Spleen (tissue), 7 donors: ENCODE results near the gene WDFY4.

Experiments
- CTCF ChIP-seq, 11 experiments: fragments of 200-600 bp in 7 of 11; fragments of 450-650 bp in 4 of 11; sonication (generic) in 4 of 11; IDR thresholded peaks in 8 of 11; conservative IDR thresholded peaks in 3 of 11; 1 replicate in 7 of 11; 2 replicates in 4 of 11; pipeline versions ENCODE4 v1.4.0 to v1.8.0; 2016 to 2021; ENCODE audit warnings: antibody characterized with exemption in 11 of 11, inconsistent platforms in 4 of 11, mild to moderate bottlenecking in 1 of 11
- POLR2AphosphoS5 ChIP-seq, 3 donors: sonication (generic); formaldehyde crosslinking; IDR thresholded peaks; one replicate each; pipeline ENCODE4 v1.5.1; 2017; ENCODE audit warnings: antibody characterized with exemption in 3 of 3
- donor health status: DM: no; HTN: no; CAD: no; lungs with moderate emphysema.
- donor health status: DM: no; HTN: no; CAD: no.
- donor health status: DM: no; HTN: no; CAD: no.

- TF ChIP-seq CTCF (IDR thresholded peaks at IDR 0.05 in 8 of 11, conservative IDR thresholded peaks at IDR 0.05 in 3 of 11), result no peak
- TF ChIP-seq POLR2AphosphoS5 (IDR thresholded peaks at IDR 0.05), result no peak
These were observed 32.3 kb upstream of the WDFY4 start for GRCh38 chr10:48652344-48652743.
